LNCAP (cell line): Measurements from ENCODE around the gene UBE2G1.

Experiments used
- CTCF ChIP-seq: fragments of 450-650 bp; IDR thresholded peaks from 2 replicates; pipeline ENCODE4 v1.5.1; 2017; ENCODE audit warnings: mild to moderate bottlenecking

The UBE2G1 gene

GRCh38 chr17:4272972-4273368, 93.5 kb downstream of the UBE2G1 start:
- no peak for TF ChIP-seq CTCF

- no peak for TF ChIP-seq CTCF
Observed at GRCh38 chr17:4272213-4272971, 94.1 kb downstream of the UBE2G1 start.

- TF ChIP-seq CTCF = no peak
Observed at GRCh38 chr17:4270736-4271135, 95.7 kb downstream of the UBE2G1 start.

GRCh38 chr17:4269915-4270314, 96.6 kb downstream of the UBE2G1 start:
- no peak for TF ChIP-seq CTCF

GRCh38 chr17:4267402-4267801, 99.1 kb downstream of the UBE2G1 start:
- TF ChIP-seq CTCF = no peak

GRCh38 chr17:4266550-4266949, 99.9 kb downstream of the UBE2G1 start:
- no peak for TF ChIP-seq CTCF

GRCh38 chr17:4263282-4264215, 102.9 kb downstream of the UBE2G1 start, which contains the start of gene ANKFY1:
TSS of gene ANKFY1 (minus strand) at chr17:4263979. CDS start at chr17:4263941, 38 bp downstream.
- TF ChIP-seq CTCF = no peak
